Left lobe of liver (tissue), 2 donors: Measurements from ENCODE around the gene CCL27. TPM values are rescaled to one million over a fixed set of nuclear protein-coding genes. Genes with fewer than 3 reads are reported as not detected.

ENCODE experiments used
- ATAC-seq: fragments of 200-7000 bp; cut with Tn5 transposase; one replicate; pipeline ENCODE4 v1.9.1; 2020; ENCODE audit warnings: mild to moderate bottlenecking, moderate library complexity
- DNase-seq: peaks from one replicate; pipeline ENCODE4 v3.0.0-alpha.2; 2020; ENCODE audit warnings: low spot score
- total RNA-seq: library from RNA; stranded (reverse); gene quantifications from one replicate; pipeline ENCODE4 v1.2.1, GENCODE V29; 2021
- donor health status: DM: no; HTN: no; CAD: no; lungs with moderate emphysema.
- donor health status: DM: no; HTN: yes; CAD: no.

Gene CCL27
- total RNA-seq, 1 donor from 2014 or later, result not detected

DNA sequence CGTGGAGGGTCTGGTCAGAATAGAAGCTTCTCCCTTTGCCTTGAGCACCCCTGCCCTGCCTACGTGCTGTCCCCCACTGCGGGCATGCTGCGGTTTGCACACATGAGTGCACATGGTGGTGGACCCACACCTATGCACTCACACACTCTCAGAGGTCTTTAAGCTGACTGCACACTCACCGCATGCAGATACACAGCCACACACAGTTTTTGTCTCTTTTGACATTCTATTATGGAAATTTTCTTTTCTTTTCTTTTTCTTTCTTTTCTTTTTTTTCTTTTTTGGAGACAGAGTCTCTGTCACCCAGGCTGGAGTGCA, 33.0 kb downstream of the CCL27 start:
- ATAC-seq (peak; percentile 1), DNase-seq (no peak)

- peak; percentile 71 for ATAC-seq
- DNase-seq, result peak; percentile 74
Observed at GRCh38 chr9:34628656-34629490, 33.6 kb downstream of the CCL27 start, which contains the start of gene ARID3C. ARID3C (minus strand) TSS chr9:34629066; CDS start chr9:34628014, 1,052 bp downstream.

DNA sequence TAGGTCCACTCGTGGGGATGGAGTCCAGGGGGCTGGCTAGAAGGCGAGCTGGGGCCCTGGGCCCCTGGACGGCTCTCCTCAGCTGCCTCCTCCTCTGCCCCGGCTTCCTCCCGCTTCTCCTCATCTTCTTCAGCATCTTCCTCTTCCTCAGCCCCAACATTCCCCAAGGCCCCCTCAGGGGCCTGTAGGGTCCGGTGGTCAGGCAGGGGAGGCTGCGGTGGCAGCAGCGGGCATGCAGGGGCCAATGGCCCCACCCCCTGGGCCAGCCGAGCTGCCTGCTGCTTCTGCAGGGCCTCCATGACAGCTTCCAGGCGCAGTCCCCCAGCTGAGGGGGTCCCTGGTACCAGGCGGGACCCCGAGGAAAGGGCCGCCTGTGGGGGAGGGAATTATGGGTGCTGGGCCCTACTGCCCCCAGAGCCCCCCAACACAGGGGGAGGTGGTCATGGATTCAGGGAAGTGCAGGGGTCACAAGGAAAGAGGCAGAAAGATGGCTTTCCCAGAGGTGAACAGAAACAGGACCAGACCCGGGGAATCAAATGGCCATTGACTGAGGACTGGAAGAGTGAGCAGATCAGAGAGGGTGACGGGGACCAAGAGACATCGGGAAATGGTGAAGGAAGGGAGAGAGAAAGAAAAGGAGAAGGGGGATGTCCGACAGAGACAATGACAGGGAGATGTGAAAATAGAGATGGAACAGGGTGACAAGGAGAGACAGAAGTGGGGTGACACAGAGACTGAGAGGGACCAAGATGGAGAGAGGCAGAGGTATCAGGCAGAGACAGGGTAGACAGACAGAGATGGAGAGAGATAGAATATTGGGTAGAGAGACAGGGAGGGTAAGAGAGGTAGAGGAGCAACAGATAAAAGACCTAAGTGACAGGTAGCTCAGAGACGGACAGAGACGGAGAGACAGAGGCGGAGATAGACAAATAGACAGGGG, 34.5 kb downstream of the CCL27 start:
- no peak for DNase-seq
- ATAC-seq, result no peak

- ATAC-seq (no peak), DNase-seq (no peak)
Observed at GRCh38 chr9:34625186-34625486, 37.3 kb downstream of the CCL27 start.

- no peak for ATAC-seq
- no peak for DNase-seq
Observed at GRCh38 chr9:34624475-34625185, 37.8 kb downstream of the CCL27 start.

DNA sequence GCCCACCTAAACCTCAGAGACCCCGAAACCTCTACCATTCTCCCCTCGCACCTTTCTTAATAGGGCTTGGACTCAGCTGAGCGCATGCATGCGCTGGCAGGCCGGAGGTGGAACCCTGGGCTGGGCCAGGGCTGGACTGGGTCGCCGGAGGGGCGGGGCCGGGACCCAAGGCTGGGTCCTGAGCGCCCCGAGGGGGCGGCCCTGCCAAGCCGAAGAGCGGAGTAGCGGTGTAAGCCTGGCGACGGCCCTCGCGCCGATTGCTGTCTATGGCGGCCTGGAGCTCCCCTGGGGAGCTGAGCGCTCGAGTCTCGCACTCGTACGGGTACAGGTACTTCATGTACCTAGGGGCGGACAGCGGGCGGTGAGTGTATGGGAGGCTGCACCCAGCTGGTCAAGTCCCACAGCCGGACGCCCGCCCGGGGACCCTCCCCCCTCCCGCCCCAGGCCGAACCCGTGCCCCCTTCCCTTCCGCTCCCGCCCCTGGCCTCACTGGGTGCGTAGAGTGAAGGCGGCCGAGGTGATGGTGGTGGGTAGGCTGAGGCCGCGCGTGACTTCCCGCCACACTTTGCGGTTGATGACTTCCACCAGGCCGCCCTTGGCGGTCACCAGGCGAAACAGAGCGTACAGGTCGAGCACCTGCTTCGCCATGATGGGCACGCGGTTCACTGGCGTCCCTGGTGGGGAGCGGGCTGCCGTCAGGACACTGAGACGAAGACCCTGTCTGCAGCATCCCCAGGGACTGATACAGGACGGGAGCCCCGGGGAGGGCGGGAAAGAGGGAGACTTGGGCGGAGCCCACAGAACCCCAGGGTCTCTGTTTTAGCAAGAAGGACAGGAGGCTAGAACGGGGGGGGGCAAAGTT, 38.9 kb downstream of the CCL27 start:
- ATAC-seq (no peak), DNase-seq (no peak)

GRCh38 chr9:34620061-34620994, 42.1 kb downstream of the CCL27 start, which contains the start of gene DCTN3:
DCTN3 (minus strand) TSS chr9:34620495; CDS start chr9:34620464, 31 bp downstream.
- ATAC-seq, result peak; percentile 98

DNA sequence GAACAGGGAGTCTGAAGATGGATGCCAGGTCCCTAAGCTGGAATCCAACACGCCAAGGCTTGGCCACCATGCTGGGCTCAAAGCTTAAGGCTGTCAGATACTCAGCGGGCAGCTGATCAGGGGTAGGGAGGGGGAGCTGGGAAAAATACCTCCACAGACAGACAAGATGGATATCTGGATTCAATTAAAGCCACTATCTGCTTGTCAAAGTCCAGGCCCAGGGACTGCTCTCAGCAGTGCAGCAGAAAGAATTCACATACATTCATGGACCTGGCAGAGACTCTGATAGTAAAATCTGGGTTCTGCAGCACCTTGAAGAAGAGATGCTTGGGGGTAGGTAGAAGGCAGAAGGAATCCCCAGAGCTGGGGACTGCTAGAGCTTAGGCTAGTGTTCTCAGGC, 47.3 kb downstream of the CCL27 start:
- no peak for DNase-seq
- ATAC-seq, result no peak

More at GRCh38 chr9:34620061-34620994, 42.1 kb downstream of the CCL27 start, which contains the start of gene DCTN3:
- DNase-seq, result peak; percentile 94

GRCh38 chr9:34612788-34613390, 49.6 kb downstream of the CCL27 start:
- ATAC-seq (peak; percentile 77), DNase-seq (peak; percentile 84)

Other genes starting within 250 kb of the CCL27 start
- gene FAM219A, start 204.1 kb downstream of the CCL27 start, total RNA-seq, result 5.9 TPM
- not detected for gene DNAI1, start 203.9 kb downstream of the CCL27 start, total RNA-seq
- gene ENHO, start 139.7 kb downstream of the CCL27 start, total RNA-seq, result 3.9 TPM
- 13.0 TPM for gene CNTFR, start 72.9 kb downstream of the CCL27 start, total RNA-seq
- 25.5 TPM for gene RPP25L, start 50.6 kb downstream of the CCL27 start, total RNA-seq
- gene DCTN3, start 42.2 kb downstream of the CCL27 start, total RNA-seq, result 31.4 TPM
- 8.8 TPM for gene ARID3C, start 33.6 kb downstream of the CCL27 start, total RNA-seq
- gene SIGMAR1, start 24.9 kb downstream of the CCL27 start, total RNA-seq, result 139 TPM
- gene GALT, start 16.0 kb downstream of the CCL27 start, total RNA-seq, result 123 TPM
- gene IL11RA, start 10.5 kb downstream of the CCL27 start, total RNA-seq, result 26.5 TPM
- gene CCL19, start 28.6 kb upstream of the CCL27 start, total RNA-seq, result 0.63 TPM
- gene CCL21, start 47.5 kb upstream of the CCL27 start, total RNA-seq, result 1.7 TPM